CD8-positive, alpha-beta memory T cell (primary cell): Measurements from ENCODE around the gene MIF. TPM values are rescaled to one million over a fixed set of nuclear protein-coding genes. Genes with fewer than 3 reads are reported as not detected.

Experiments
- CTCF ChIA-PET: fragments of 350-600 bp; sonication (Branson Sonifier 250); formaldehyde crosslinking; loops from one replicate; lab custom pipeline; 2021; ENCODE audit warnings: antibody characterized with exemption; lab: Charles Lee
- POLR2A ChIA-PET: fragments of 350-600 bp; sonication (Branson Sonifier 250); formaldehyde crosslinking; loops from one replicate; lab custom pipeline; 2021; ENCODE audit warnings: antibody characterized with exemption; lab: Charles Lee
- DNase-seq, 5 donors: peaks; one replicate each; pipeline versions ENCODE4 v3.0.0 to v3.0.0-alpha.2; 2020 to 2022; ENCODE audit warnings: mixed read lengths in 1 of 5
- H3K27ac ChIP-seq: one replicate; pipeline ENCODE4 v1.7.0; 2013; ENCODE audit warnings: low read depth, mild to moderate bottlenecking, low read length, moderate library complexity
- H3K27me3 ChIP-seq: 2 replicates; pipeline ENCODE4 v1.7.0; 2013; ENCODE audit warnings: low read length, mild to moderate bottlenecking; ENCODE audit not compliant: insufficient read depth, poor library complexity, severe bottlenecking
- H3K36me3 ChIP-seq: 2 replicates; pipeline ENCODE4 v1.7.0; 2013; ENCODE audit warnings: mild to moderate bottlenecking, low read length, moderate library complexity; ENCODE audit not compliant: insufficient read depth
- H3K4me1 ChIP-seq: 2 replicates; pipeline ENCODE4 v1.7.0; 2013; ENCODE audit warnings: mild to moderate bottlenecking, low read length, moderate library complexity; ENCODE audit not compliant: insufficient read depth
- H3K4me3 ChIP-seq: 2 replicates; pipeline ENCODE4 v1.7.0; 2013; ENCODE audit warnings: mild to moderate bottlenecking, low read length
- H3K9me3 ChIP-seq: 2 replicates; pipeline ENCODE4 v1.7.0; 2013; ENCODE audit warnings: mild to moderate bottlenecking, low read length
- H3K27ac Mint-ChIP-seq, 8 donors: one replicate each; pipeline ENCODE4 v1.8.0; 2020 to 2021; ENCODE audit warnings: mixed read lengths in 8 of 8, mild to moderate bottlenecking in 6 of 8, inconsistent platforms in 3 of 8, moderate library complexity in 3 of 8
- H3K27me3 Mint-ChIP-seq, 2 donors: one replicate each; pipeline ENCODE4 v1.8.0; 2020 to 2021; ENCODE audit warnings: mixed read lengths in 2 of 2, mild to moderate bottlenecking in 1 of 2, moderate library complexity in 1 of 2
- H3K36me3 Mint-ChIP-seq, 3 donors: one replicate each; pipeline ENCODE4 v1.8.0; 2020 to 2021; ENCODE audit warnings: mixed read lengths in 3 of 3, inconsistent platforms in 1 of 3, mild to moderate bottlenecking in 1 of 3
- H3K4me1 Mint-ChIP-seq, 3 donors: one replicate each; pipeline ENCODE4 v1.8.0; 2020 to 2021; ENCODE audit warnings: mixed read lengths in 3 of 3, inconsistent platforms in 1 of 3, mild to moderate bottlenecking in 1 of 3
- H3K4me3 Mint-ChIP-seq, 7 donors: one replicate each; pipeline ENCODE4 v1.8.0; 2020 to 2021; ENCODE audit warnings: mixed read lengths in 7 of 7, mild to moderate bottlenecking in 6 of 7, moderate library complexity in 4 of 7, inconsistent platforms in 2 of 7
- H3K9me3 Mint-ChIP-seq, 5 donors: one replicate each; pipeline ENCODE4 v1.8.0; 2020 to 2022; ENCODE audit warnings: mixed read lengths in 5 of 5, mild to moderate bottlenecking in 3 of 5, moderate library complexity in 2 of 5, inconsistent platforms in 1 of 5
- polyA plus RNA-seq: library from polyadenylated mRNA; unstranded; fragments of 300-500 nt; fragmentation: Illumina TruSeq; gene quantifications from one replicate; pipeline ENCODE4 v1.2.3, GENCODE V29; 2021
- total RNA-seq, 2 experiments: library from RNA; stranded (reverse); gene quantifications; one replicate each; pipeline ENCODE4 v1.2.3, GENCODE V29; 2021

Gene MIF
- total and polyA plus RNA-seq, 3 experiments from 2014 or later = 804 to 1,220 (median 830) TPM

DNA sequence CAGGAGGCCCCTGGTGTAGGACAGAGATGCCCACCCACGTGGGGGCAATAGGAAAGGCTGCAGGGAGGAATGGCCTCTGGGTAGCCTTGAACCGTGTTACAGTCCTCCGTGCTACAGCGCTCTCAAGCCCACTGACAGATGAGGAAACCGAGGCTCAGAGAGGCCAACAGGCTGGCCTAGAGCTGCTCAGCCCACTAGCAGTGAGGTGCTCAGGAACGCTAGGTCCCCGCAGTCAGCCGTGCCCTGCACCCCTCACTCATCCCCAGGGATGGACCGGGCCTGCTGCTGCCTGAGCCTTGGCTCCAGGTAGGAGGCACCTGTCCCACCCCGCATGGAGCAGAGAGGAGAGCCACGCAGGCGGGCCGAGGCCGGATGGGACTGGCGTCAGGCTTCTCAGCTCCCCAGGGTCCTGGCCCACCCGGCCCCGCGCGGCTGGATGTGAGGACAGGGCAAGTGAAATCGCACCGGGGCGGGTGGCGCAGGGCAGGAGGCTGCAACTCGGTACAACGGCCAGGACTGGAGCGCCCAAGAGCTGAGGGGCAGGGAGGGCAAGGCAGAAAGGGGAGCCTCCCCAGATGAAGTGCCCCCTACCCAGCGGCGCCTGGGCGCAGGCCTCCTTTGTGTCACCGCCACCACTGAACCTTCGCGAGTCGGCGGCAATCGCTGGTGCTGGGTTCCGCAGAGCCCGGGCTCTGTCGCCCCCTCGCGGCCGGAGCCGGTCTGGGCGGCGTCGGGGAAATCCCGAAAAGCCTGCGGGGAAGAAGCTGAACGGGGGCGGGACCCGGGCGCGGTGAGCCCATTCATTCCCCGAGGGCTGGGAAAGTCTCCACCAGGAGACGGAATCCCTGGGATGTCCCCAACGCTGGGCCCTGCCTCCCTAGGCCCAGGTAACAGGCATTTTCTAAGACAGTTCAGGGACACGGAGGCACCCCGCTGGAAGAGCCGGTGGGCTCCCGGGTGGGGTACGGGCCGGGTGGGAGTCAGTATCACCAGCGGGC, 44.9 kb upstream of the MIF start:
- peaks cover 0 to 6% (median 0%) of the 10 kb centered on the region in 3 donors for H3K4me1 Mint-ChIP-seq
- no peaks in the 10 kb centered on the region for H3K36me3 ChIP-seq
- ChIA-PET CTCF (interaction anchor here (0.6 to 3.5 kb wide), 37 partner anchors 9 to 384 kb away, joined by 3 to 39 read pairs (median 4); partner anchors contain the start of genes C22orf15, DERL3, DRICH1 and SLC2A11), POLR2A (interaction anchor here (0.6 kb wide), 1 partner anchor 44 kb away, joined by 3 read pairs; the partner anchor contains the start of gene MIF)
- no peaks in the 10 kb centered on the region for H3K36me3 Mint-ChIP-seq
- no peaks in the 10 kb centered on the region for H3K27me3 Mint-ChIP-seq
- peak; percentile 75 to 86 (median 82) for DNase-seq
- no peaks in the 10 kb centered on the region for H3K9me3 Mint-ChIP-seq
- H3K27me3 ChIP-seq = no peaks in the 10 kb centered on the region
- H3K4me3 Mint-ChIP-seq = no peak overlapping the region
- no peak overlapping the region for H3K4me3 ChIP-seq
- H3K9me3 ChIP-seq = no peaks in the 10 kb centered on the region
- no peaks in the 10 kb centered on the region for H3K4me1 ChIP-seq
- no peak overlapping the region for H3K27ac ChIP-seq
- no peak overlapping the region for H3K27ac Mint-ChIP-seq

- no peaks in the 10 kb centered on the region for H3K9me3 ChIP-seq
- no peaks in the 10 kb centered on the region for H3K36me3 Mint-ChIP-seq
- CTCF ChIA-PET = interaction anchor here (0.6 to 3.5 kb wide), 38 partner anchors 8 to 385 kb away, joined by 3 to 39 read pairs (median 4); partner anchors contain the start of genes C22orf15, DERL3, DRICH1 and SLC2A11
- no peaks in the 10 kb centered on the region for H3K27me3 ChIP-seq
- H3K27me3 Mint-ChIP-seq = no peaks in the 10 kb centered on the region
- POLR2A ChIA-PET = interaction anchor here (0.6 kb wide), 1 partner anchor 44 kb away, joined by 3 read pairs; the partner anchor contains the start of gene MIF
- no peak overlapping the region for H3K27ac ChIP-seq
- H3K4me3 Mint-ChIP-seq = no peak overlapping the region
- H3K27ac Mint-ChIP-seq = no peak overlapping the region
- H3K4me3 ChIP-seq = no peak overlapping the region
- H3K4me1 ChIP-seq = no peaks in the 10 kb centered on the region
- H3K36me3 ChIP-seq = no peaks in the 10 kb centered on the region
- H3K9me3 Mint-ChIP-seq = no peaks in the 10 kb centered on the region
- DNase-seq = no peak
- H3K4me1 Mint-ChIP-seq = peaks cover 0 to 6% (median 0%) of the 10 kb centered on the region in 3 donors
Observed at GRCh38 chr22:23850136-23850611, 44.0 kb upstream of the MIF start.

- Histone ChIP-seq H3K4me3 (peak overlapping the region; percentile 82), H3K4me1 (peaks cover 17% of the 10 kb centered on the region), H3K9me3 (no peaks in the 10 kb centered on the region), H3K27ac (peak overlapping the region; percentile 73), H3K36me3 (no peaks in the 10 kb centered on the region), H3K27me3 (no peaks in the 10 kb centered on the region)
- Mint-ChIP-seq H3K4me3 (peak overlapping the region; percentile 92 to 98 (median 94)), H3K27ac (peak overlapping the region; percentile 73 to 97 (median 90)), H3K9me3 (no peaks in the 10 kb centered on the region), H3K4me1 (peaks cover 14 to 24% (median 21%) of the 10 kb centered on the region in 3 donors), H3K27me3 (no peaks in the 10 kb centered on the region), H3K36me3 (peaks cover 0 to 8% (median 0%) of the 10 kb centered on the region in 3 donors)
- CTCF ChIA-PET = interaction anchor here (0.5 to 4.8 kb wide), 9 partner anchors 8 to 140 kb away, joined by 3 to 39 read pairs (median 3); partner anchors contain the start of genes MIF and MMP11
- DNase-seq = peak in 1 of 5 donors; percentile 15
- POLR2A ChIA-PET = interaction anchor here (1.0 to 1.9 kb wide), 6 partner anchors 12 to 90 kb away, joined by 3 to 30 read pairs (median 5); partner anchors contain the start of genes CHCHD10, DERL3, MIF and MMP11
Observed at GRCh38 chr22:23856721-23857605, 37.2 kb upstream of the MIF start.

- H3K9me3 Mint-ChIP-seq = no peaks in the 10 kb centered on the region
- H3K4me3 Mint-ChIP-seq = peak within 1 kb of the TSS; percentile 92 to 98 (median 94)
- Histone ChIP-seq H3K9me3 (no peaks in the 10 kb centered on the region), H3K36me3 (no peaks in the 10 kb centered on the region), H3K27me3 (no peaks in the 10 kb centered on the region), H3K4me1 (peaks cover 17% of the 10 kb centered on the region), H3K27ac (peak within 1 kb of the TSS; percentile 73), H3K4me3 (peak within 1 kb of the TSS; percentile 82)
- DNase-seq = peak; percentile 86 to 96 (median 90)
- peaks cover 1 to 8% (median 4%) of the 10 kb centered on the region in 3 donors for H3K36me3 Mint-ChIP-seq
- ChIA-PET CTCF (interaction anchor here (0.7 to 4.8 kb wide), 10 partner anchors 7 to 141 kb away, joined by 3 to 39 read pairs (median 4); partner anchors contain the start of genes MIF and MMP11), POLR2A (interaction anchor here (0.5 to 1.9 kb wide), 8 partner anchors 13 to 293 kb away, joined by 3 to 30 read pairs (median 5); partner anchors contain the start of genes CHCHD10, DERL3, MIF and MMP11)
- H3K27ac Mint-ChIP-seq = peak within 1 kb of the TSS; percentile 73 to 97 (median 90)
- no peaks in the 10 kb centered on the region for H3K27me3 Mint-ChIP-seq
- H3K4me1 Mint-ChIP-seq = peaks cover 14 to 24% (median 21%) of the 10 kb centered on the region in 3 donors
Observed at GRCh38 chr22:23857606-23858483, 36.3 kb upstream of the MIF start, which contains the start of gene SLC2A11. SLC2A11 (plus strand) TSS chr22:23857875; CDS start chr22:23858000, 125 bp downstream.

DNA sequence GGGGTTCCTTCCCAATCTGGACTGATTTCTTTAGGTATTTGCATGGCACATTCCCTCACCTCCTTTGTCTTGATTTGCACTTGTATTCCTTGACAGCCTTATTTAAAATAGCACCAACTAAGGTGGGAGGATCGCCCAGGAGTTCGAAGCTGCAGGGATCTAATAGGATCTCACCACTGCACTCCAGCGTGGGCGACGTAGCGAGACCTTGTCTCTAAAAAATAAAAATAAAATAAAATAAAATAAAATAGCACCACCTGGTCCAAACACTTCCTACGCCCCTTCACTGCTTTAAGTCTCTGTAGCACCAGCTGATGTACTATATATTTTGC, 35.7 kb upstream of the MIF start:
- Mint-ChIP-seq H3K27ac (peak overlapping the region; percentile 73 to 97 (median 90)), H3K4me1 (peaks cover 14 to 24% (median 21%) of the 10 kb centered on the region in 3 donors), H3K9me3 (no peaks in the 10 kb centered on the region), H3K36me3 (peaks cover 4 to 8% (median 7%) of the 10 kb centered on the region in 3 donors), H3K4me3 (peak overlapping the region; percentile 92 to 98 (median 94)), H3K27me3 (no peaks in the 10 kb centered on the region)
- H3K36me3 ChIP-seq = no peaks in the 10 kb centered on the region
- peak overlapping the region; percentile 73 for H3K27ac ChIP-seq
- no peaks in the 10 kb centered on the region for H3K9me3 ChIP-seq
- ChIA-PET CTCF (interaction anchor here (1.0 to 4.8 kb wide), 5 partner anchors 8 to 87 kb away, joined by 3 to 39 read pairs (median 10); partner anchors contain the start of genes MIF and MMP11), POLR2A (interaction anchor here (0.6 to 1.5 kb wide), 3 partner anchors 14 to 36 kb away, joined by 3 to 4 read pairs (median 3); partner anchors contain the start of gene MIF)
- no peaks in the 10 kb centered on the region for H3K27me3 ChIP-seq
- no peak for DNase-seq
- H3K4me3 ChIP-seq = peak overlapping the region; percentile 82
- peaks cover 17% of the 10 kb centered on the region for H3K4me1 ChIP-seq

- ChIA-PET CTCF (interaction anchor here (1.0 to 4.8 kb wide), 4 partner anchors 9 to 35 kb away, joined by 3 to 39 read pairs (median 16); partner anchors contain the start of gene MIF), POLR2A (interaction anchor here (1.2 kb wide), 1 partner anchor 35 kb away, joined by 3 read pairs; the partner anchor contains the start of gene MIF)
- Mint-ChIP-seq H3K9me3 (no peaks in the 10 kb centered on the region), H3K27me3 (no peaks in the 10 kb centered on the region), H3K36me3 (peaks cover 4 to 9% (median 7%) of the 10 kb centered on the region in 3 donors), H3K27ac (peak overlapping the region in 3 of 8 donors; percentile 47 to 73 (median 60)), H3K4me1 (peaks cover 14 to 24% (median 21%) of the 10 kb centered on the region in 3 donors), H3K4me3 (peak overlapping the region; percentile 43 to 98 (median 93))
- no peak for DNase-seq
- Histone ChIP-seq H3K9me3 (no peaks in the 10 kb centered on the region), H3K27me3 (no peaks in the 10 kb centered on the region), H3K4me1 (peaks cover 17% of the 10 kb centered on the region), H3K4me3 (no peak overlapping the region), H3K27ac (no peak overlapping the region), H3K36me3 (no peaks in the 10 kb centered on the region)
Observed at GRCh38 chr22:23859201-23859600, 35.0 kb upstream of the MIF start.
